WTC11 (cell line): ENCODE measurements around the gene IDH3B. TPM values are rescaled to one million over a fixed set of nuclear protein-coding genes. Genes with fewer than 3 reads are reported as not detected.

Experiments
- CBFB ChIP-seq: sonication (generic); formaldehyde crosslinking; IDR thresholded peaks from 2 replicates; pipeline ENCODE4 v1.8.1; 2022; ENCODE audit warnings: mild to moderate bottlenecking, low read depth, missing genetic modification reagents
- CREB1 ChIP-seq: sonication (generic); formaldehyde crosslinking; IDR thresholded peaks from 2 replicates; pipeline ENCODE4 v1.8.0; 2023; ENCODE audit warnings: mild to moderate bottlenecking, missing genetic modification reagents
- FOXK1 ChIP-seq: sonication (generic); formaldehyde crosslinking; IDR thresholded peaks from 2 replicates; pipeline ENCODE4 v1.8.0; 2022; ENCODE audit warnings: mild to moderate bottlenecking, moderate library complexity, missing genetic modification reagents
- GABPB1 ChIP-seq: sonication (generic); formaldehyde crosslinking; IDR thresholded peaks from 2 replicates; pipeline ENCODE4 v1.8.1; 2023; ENCODE audit warnings: mild to moderate bottlenecking, missing genetic modification reagents
- GTF2I ChIP-seq: fragments of 250-450 bp; sonication (Bioruptor Pico); conservative IDR thresholded peaks from 2 replicates; pipeline ENCODE4 v1.4.0; 2021; ENCODE audit warnings: mild to moderate bottlenecking
- KAT7 ChIP-seq: sonication (generic); formaldehyde crosslinking; IDR thresholded peaks from 2 replicates; pipeline ENCODE4 v1.8.1; 2023; ENCODE audit warnings: missing genetic modification reagents, mild to moderate bottlenecking, borderline replicate concordance
- MXD4 ChIP-seq: fragments of 250-450 bp; sonication (Bioruptor Pico); IDR thresholded peaks from 2 replicates; pipeline ENCODE4 v1.8.0; 2021; ENCODE audit warnings: mild to moderate bottlenecking, moderate library complexity, borderline replicate concordance
- NFATC4 ChIP-seq: fragments of 250-450 bp; sonication (Bioruptor Pico); IDR thresholded peaks from 2 replicates; pipeline ENCODE4 v1.9.0; 2021; ENCODE audit warnings: mild to moderate bottlenecking
- NFE2L1 ChIP-seq: sonication (generic); formaldehyde crosslinking; IDR thresholded peaks from 2 replicates; pipeline ENCODE4 v1.8.1; 2023; ENCODE audit warnings: missing genetic modification reagents
- SMAD3 ChIP-seq: sonication (generic); formaldehyde crosslinking; IDR thresholded peaks from 2 replicates; pipeline ENCODE4 v1.8.0; 2022; ENCODE audit warnings: missing genetic modification reagents, mild to moderate bottlenecking, borderline replicate concordance
- SMAD4 ChIP-seq: sonication (generic); formaldehyde crosslinking; IDR thresholded peaks from 2 replicates; pipeline ENCODE4 v1.8.0; 2022; ENCODE audit warnings: mild to moderate bottlenecking, missing genetic modification reagents
- TCF7 ChIP-seq: sonication (generic); formaldehyde crosslinking; IDR thresholded peaks from 2 replicates; pipeline ENCODE4 v1.8.0; 2022; ENCODE audit warnings: mild to moderate bottlenecking, low read depth, missing genetic modification reagents, moderate library complexity
- ZNF121 ChIP-seq: sonication (generic); formaldehyde crosslinking; IDR thresholded peaks from 2 replicates; pipeline ENCODE4 v1.8.0; 2023; ENCODE audit warnings: missing genetic modification reagents
- ZNF138 ChIP-seq: sonication (generic); formaldehyde crosslinking; conservative IDR thresholded peaks from 2 replicates; pipeline ENCODE4 v1.8.1; 2022; ENCODE audit warnings: mild to moderate bottlenecking, moderate library complexity, missing genetic modification reagents
- ZNF263 ChIP-seq: sonication (generic); formaldehyde crosslinking; IDR thresholded peaks from 2 replicates; pipeline ENCODE4 v1.8.1; 2022; ENCODE audit warnings: low read depth, mild to moderate bottlenecking, moderate library complexity, missing genetic modification reagents
- ZNF396 ChIP-seq: fragments of 250-450 bp; sonication (Bioruptor Pico); IDR thresholded peaks from 2 replicates; pipeline ENCODE4 v1.8.0; 2021; ENCODE audit warnings: mild to moderate bottlenecking, moderate library complexity, borderline replicate concordance
- ZNF423 ChIP-seq: fragments of 250-450 bp; sonication (Bioruptor Pico); IDR thresholded peaks from 2 replicates; pipeline ENCODE4 v2.1.2; 2022; ENCODE audit warnings: mild to moderate bottlenecking, moderate library complexity
- ZNF671 ChIP-seq: fragments of 250-450 bp; sonication (Bioruptor Pico); IDR thresholded peaks from 2 replicates; pipeline ENCODE4 v1.8.0; 2021; ENCODE audit warnings: mild to moderate bottlenecking
- total RNA-seq: library from RNA; stranded (reverse); gene quantifications from 3 replicates; pipeline ENCODE4 v1.2.3, GENCODE V29; 2021
- TF ChIP-seq, protein P1 (sequence below): sonication (generic); formaldehyde crosslinking; conservative IDR thresholded peaks from 2 replicates; pipeline ENCODE4 v1.8.1; 2023; ENCODE audit warnings: mild to moderate bottlenecking, low read depth, missing genetic modification reagents, moderate library complexity
- TF ChIP-seq, protein P2 (sequence below): sonication (generic); formaldehyde crosslinking; IDR thresholded peaks from 2 replicates; pipeline ENCODE4 v1.8.0; 2023; ENCODE audit warnings: missing genetic modification reagents
- TF ChIP-seq, protein P3 (sequence below): sonication (generic); formaldehyde crosslinking; IDR thresholded peaks from 2 replicates; pipeline ENCODE4 v1.8.0; 2023; ENCODE audit warnings: missing genetic modification reagents, mild to moderate bottlenecking, borderline replicate concordance
- TF ChIP-seq, protein P4 (sequence below): sonication (generic); formaldehyde crosslinking; IDR thresholded peaks from 2 replicates; pipeline ENCODE4 v1.8.1; 2023; ENCODE audit warnings: mild to moderate bottlenecking, missing genetic modification reagents
- TF ChIP-seq, protein P5 (sequence below): sonication (generic); formaldehyde crosslinking; IDR thresholded peaks from 2 replicates; pipeline ENCODE4 v1.8.0; 2022; ENCODE audit warnings: missing genetic modification reagents
- TF ChIP-seq, protein P6 (sequence below): sonication (generic); formaldehyde crosslinking; IDR thresholded peaks from 2 replicates; pipeline ENCODE4 v1.8.0; 2022; ENCODE audit warnings: mild to moderate bottlenecking, missing genetic modification reagents

The IDH3B gene
- total RNA-seq, 1 experiment from 2014 or later: 136 TPM

DNA sequence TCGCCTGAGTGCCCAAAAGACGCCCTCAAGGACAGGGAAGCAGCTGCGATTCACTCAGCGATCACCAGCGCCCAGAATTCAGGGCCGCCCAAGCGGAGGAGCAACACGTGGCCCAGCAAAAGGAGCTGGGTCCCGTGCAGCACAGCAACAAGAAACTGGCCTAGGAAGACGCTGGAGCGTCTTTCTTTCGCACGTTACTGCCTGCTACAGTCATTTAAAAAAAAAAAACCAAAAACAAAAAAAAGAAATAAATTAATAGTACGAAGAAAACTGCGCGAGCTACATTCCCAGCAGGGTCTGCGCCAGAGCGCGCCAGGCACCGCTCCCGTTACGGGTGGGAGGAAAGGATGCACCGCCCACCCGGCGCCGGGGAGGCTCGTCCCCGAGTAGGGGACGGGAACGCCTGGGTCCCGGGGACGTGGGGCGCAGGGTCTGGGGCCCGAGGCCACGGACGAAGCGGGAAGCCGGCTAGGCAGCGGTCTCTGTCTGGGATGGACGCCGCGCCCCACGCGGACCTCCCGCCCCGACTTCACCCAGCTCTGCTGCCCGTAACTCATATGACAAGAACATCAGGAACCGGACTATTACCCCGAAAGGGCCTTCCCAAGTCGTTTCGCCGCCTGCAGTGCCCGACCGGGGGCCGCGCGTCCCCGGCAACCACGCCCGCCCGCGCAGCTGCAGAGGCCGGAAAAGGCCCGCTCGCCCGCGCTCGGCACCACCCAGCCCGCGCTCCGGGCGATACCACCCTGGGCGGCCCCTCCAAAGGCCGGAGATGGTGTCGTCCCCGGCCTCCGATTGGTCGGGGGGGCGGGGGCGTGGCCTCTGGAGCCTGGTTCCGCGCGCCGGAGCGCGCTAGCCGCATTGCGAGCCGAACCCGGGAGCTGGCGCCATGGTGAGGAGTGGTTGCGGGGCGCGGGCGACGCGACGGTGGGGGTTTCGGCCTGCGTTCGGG, 12.0 kb downstream of the IDH3B start, which contains the start of gene NOP56 (continued):
- TF ChIP-seq, protein P1, sequence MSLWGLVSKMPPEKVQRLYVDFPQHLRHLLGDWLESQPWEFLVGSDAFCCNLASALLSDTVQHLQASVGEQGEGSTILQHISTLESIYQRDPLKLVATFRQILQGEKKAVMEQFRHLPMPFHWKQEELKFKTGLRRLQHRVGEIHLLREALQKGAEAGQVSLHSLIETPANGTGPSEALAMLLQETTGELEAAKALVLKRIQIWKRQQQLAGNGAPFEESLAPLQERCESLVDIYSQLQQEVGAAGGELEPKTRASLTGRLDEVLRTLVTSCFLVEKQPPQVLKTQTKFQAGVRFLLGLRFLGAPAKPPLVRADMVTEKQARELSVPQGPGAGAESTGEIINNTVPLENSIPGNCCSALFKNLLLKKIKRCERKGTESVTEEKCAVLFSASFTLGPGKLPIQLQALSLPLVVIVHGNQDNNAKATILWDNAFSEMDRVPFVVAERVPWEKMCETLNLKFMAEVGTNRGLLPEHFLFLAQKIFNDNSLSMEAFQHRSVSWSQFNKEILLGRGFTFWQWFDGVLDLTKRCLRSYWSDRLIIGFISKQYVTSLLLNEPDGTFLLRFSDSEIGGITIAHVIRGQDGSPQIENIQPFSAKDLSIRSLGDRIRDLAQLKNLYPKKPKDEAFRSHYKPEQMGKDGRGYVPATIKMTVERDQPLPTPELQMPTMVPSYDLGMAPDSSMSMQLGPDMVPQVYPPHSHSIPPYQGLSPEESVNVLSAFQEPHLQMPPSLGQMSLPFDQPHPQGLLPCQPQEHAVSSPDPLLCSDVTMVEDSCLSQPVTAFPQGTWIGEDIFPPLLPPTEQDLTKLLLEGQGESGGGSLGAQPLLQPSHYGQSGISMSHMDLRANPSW (CRISPR knock-in tag): no peak
- TF ChIP-seq CBFB (CRISPR knock-in tag): 0 out of 2 replicates have a peak, but pooled peaks have one; percentile 51
- no peak for TF ChIP-seq GTF2I
- TF ChIP-seq NFATC4: no peak
- peak; percentile 9; the same call in 1 of the 2 replicates for TF ChIP-seq NFE2L1 (CRISPR knock-in tag)
- peak; percentile 64 for TF ChIP-seq GABPB1 (CRISPR knock-in tag)
- TF ChIP-seq ZNF396 (CRISPR knock-in tag): no peak
- TF ChIP-seq FOXK1 (CRISPR knock-in tag): peak; percentile 61
- TF ChIP-seq, protein P2, sequence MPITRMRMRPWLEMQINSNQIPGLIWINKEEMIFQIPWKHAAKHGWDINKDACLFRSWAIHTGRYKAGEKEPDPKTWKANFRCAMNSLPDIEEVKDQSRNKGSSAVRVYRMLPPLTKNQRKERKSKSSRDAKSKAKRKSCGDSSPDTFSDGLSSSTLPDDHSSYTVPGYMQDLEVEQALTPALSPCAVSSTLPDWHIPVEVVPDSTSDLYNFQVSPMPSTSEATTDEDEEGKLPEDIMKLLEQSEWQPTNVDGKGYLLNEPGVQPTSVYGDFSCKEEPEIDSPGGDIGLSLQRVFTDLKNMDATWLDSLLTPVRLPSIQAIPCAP (CRISPR knock-in tag): no peak
- TF ChIP-seq SMAD3: no peak
- no peak for TF ChIP-seq ZNF671 (CRISPR knock-in tag)
- TF ChIP-seq, protein P3, sequence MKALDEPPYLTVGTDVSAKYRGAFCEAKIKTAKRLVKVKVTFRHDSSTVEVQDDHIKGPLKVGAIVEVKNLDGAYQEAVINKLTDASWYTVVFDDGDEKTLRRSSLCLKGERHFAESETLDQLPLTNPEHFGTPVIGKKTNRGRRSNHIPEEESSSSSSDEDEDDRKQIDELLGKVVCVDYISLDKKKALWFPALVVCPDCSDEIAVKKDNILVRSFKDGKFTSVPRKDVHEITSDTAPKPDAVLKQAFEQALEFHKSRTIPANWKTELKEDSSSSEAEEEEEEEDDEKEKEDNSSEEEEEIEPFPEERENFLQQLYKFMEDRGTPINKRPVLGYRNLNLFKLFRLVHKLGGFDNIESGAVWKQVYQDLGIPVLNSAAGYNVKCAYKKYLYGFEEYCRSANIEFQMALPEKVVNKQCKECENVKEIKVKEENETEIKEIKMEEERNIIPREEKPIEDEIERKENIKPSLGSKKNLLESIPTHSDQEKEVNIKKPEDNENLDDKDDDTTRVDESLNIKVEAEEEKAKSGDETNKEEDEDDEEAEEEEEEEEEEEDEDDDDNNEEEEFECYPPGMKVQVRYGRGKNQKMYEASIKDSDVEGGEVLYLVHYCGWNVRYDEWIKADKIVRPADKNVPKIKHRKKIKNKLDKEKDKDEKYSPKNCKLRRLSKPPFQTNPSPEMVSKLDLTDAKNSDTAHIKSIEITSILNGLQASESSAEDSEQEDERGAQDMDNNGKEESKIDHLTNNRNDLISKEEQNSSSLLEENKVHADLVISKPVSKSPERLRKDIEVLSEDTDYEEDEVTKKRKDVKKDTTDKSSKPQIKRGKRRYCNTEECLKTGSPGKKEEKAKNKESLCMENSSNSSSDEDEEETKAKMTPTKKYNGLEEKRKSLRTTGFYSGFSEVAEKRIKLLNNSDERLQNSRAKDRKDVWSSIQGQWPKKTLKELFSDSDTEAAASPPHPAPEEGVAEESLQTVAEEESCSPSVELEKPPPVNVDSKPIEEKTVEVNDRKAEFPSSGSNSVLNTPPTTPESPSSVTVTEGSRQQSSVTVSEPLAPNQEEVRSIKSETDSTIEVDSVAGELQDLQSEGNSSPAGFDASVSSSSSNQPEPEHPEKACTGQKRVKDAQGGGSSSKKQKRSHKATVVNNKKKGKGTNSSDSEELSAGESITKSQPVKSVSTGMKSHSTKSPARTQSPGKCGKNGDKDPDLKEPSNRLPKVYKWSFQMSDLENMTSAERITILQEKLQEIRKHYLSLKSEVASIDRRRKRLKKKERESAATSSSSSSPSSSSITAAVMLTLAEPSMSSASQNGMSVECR: no peak
- peak; percentile 73; the same call in 1 of the 2 replicates for TF ChIP-seq KAT7 (CRISPR knock-in tag)
- TF ChIP-seq MXD4 (CRISPR knock-in tag): no peak
- TF ChIP-seq, protein P4, sequence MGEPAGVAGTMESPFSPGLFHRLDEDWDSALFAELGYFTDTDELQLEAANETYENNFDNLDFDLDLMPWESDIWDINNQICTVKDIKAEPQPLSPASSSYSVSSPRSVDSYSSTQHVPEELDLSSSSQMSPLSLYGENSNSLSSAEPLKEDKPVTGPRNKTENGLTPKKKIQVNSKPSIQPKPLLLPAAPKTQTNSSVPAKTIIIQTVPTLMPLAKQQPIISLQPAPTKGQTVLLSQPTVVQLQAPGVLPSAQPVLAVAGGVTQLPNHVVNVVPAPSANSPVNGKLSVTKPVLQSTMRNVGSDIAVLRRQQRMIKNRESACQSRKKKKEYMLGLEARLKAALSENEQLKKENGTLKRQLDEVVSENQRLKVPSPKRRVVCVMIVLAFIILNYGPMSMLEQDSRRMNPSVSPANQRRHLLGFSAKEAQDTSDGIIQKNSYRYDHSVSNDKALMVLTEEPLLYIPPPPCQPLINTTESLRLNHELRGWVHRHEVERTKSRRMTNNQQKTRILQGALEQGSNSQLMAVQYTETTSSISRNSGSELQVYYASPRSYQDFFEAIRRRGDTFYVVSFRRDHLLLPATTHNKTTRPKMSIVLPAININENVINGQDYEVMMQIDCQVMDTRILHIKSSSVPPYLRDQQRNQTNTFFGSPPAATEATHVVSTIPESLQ (CRISPR knock-in tag): no peak
- TF ChIP-seq TCF7 (CRISPR knock-in tag): no peak
- TF ChIP-seq CREB1 (CRISPR knock-in tag): no peak
- TF ChIP-seq, protein P5, sequence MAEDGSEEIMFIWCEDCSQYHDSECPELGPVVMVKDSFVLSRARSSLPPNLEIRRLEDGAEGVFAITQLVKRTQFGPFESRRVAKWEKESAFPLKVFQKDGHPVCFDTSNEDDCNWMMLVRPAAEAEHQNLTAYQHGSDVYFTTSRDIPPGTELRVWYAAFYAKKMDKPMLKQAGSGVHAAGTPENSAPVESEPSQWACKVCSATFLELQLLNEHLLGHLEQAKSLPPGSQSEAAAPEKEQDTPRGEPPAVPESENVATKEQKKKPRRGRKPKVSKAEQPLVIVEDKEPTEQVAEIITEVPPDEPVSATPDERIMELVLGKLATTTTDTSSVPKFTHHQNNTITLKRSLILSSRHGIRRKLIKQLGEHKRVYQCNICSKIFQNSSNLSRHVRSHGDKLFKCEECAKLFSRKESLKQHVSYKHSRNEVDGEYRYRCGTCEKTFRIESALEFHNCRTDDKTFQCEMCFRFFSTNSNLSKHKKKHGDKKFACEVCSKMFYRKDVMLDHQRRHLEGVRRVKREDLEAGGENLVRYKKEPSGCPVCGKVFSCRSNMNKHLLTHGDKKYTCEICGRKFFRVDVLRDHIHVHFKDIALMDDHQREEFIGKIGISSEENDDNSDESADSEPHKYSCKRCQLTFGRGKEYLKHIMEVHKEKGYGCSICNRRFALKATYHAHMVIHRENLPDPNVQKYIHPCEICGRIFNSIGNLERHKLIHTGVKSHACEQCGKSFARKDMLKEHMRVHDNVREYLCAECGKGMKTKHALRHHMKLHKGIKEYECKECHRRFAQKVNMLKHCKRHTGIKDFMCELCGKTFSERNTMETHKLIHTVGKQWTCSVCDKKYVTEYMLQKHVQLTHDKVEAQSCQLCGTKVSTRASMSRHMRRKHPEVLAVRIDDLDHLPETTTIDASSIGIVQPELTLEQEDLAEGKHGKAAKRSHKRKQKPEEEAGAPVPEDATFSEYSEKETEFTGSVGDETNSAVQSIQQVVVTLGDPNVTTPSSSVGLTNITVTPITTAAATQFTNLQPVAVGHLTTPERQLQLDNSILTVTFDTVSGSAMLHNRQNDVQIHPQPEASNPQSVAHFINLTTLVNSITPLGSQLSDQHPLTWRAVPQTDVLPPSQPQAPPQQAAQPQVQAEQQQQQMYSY (CRISPR knock-in tag): no peak
- no peak; the same call in 1 of the 2 replicates for TF ChIP-seq SMAD4
- TF ChIP-seq, protein P6, sequence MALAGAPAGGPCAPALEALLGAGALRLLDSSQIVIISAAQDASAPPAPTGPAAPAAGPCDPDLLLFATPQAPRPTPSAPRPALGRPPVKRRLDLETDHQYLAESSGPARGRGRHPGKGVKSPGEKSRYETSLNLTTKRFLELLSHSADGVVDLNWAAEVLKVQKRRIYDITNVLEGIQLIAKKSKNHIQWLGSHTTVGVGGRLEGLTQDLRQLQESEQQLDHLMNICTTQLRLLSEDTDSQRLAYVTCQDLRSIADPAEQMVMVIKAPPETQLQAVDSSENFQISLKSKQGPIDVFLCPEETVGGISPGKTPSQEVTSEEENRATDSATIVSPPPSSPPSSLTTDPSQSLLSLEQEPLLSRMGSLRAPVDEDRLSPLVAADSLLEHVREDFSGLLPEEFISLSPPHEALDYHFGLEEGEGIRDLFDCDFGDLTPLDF (CRISPR knock-in tag): no peak
- no peak for TF ChIP-seq ZNF138 (CRISPR knock-in tag)
- TF ChIP-seq ZNF423: peak; percentile 87
- TF ChIP-seq ZNF263 (CRISPR knock-in tag): 0 out of 2 replicates have a peak, but pooled peaks have one; percentile 40
- TF ChIP-seq ZNF121: peak; percentile 77; the same call in 1 of the 2 replicates
